HG03521 (cell line): Measurements from ENCODE around the gene CPEB4.

Experiments used
- ATAC-seq: cut with Tn5 transposase; IDR thresholded peaks from one replicate; pipeline ENCODE4 v1.9.1; 2021; ENCODE audit warnings: mild to moderate bottlenecking, moderate library complexity; ENCODE audit not compliant: unreplicated experiment

The CPEB4 gene

GRCh38 chr5:173858670-173859407 is 29.3 kb upstream of the CPEB4 start:
- no peak for ATAC-seq

DNA sequence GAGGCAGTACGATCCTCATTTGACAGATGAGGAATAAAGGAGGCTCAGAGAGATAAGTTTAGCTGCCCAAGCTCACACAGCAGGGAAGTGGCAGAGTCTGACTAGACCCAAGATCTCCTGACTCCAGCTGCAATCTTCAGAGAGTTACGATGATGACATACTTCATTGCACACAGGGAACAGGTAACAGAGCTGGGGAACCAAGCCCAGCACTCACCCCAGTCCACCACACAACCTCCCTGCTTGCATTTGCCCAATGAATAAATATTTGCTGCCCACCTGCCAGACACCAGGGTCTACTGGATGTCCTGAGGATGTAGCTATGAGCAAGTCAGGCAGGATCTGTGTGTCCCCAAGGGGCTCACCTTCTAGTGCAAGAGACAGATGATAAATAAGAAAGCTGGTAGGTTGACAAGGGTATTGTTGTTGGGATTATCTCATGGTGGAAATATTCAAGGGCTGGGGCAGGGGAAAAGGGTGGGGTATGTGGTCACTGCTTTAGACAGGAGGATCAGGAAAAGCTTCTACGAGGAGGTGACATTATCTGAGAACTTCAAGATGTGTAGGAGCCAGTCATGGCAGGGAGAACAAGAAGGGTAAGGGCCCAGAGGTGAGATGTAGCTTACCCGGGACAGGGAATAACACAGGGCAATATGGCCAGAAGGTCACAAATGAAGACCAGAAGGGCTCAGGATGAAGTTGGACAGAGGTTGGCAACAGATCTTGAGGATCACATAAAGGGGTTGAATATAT is 28.6 kb upstream of the CPEB4 start:
- ATAC-seq = no peak

DNA sequence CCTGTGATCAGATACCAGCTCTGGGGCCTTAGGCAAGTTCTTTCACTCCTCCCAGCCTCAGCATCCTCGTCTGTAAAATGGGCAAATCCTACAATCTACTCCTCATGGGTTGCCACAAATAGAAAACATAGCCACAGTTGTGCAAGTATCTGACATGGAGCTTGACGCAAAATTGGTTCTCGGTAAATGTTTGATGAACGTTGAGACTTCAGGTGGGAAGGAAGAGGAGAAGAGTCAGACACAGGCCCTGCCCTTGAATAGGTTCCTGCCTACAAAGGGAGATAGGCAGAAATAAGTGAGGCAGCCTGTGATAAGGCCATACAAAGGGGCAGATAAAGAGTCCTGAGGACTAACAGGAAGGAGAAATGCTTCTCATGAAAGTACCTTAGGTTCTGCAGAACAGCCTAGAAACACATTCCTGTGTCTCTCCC is 26.1 kb upstream of the CPEB4 start:
- no peak for ATAC-seq

DNA sequence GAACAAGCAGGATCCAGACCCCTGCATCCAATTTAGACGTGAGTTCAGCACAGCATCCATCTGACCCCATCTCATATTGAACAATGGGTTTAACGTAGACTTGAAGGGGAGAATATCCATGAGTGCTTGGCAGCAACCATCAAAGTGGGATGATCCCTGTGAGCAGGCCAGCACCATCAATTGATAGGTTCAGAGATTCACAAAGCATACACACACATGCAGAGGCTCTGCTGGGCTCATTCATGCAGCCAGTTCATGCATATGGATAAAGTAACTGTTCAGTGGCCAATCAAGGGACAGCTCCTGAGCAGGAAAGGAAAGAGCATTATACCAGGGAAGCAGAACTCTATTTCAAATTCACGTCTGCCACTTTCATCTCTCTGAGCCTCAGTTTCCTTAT is 24.8 kb upstream of the CPEB4 start:
- no peak for ATAC-seq

GRCh38 chr5:173864126-173865050 is 23.8 kb upstream of the CPEB4 start:
- no peak for ATAC-seq

DNA sequence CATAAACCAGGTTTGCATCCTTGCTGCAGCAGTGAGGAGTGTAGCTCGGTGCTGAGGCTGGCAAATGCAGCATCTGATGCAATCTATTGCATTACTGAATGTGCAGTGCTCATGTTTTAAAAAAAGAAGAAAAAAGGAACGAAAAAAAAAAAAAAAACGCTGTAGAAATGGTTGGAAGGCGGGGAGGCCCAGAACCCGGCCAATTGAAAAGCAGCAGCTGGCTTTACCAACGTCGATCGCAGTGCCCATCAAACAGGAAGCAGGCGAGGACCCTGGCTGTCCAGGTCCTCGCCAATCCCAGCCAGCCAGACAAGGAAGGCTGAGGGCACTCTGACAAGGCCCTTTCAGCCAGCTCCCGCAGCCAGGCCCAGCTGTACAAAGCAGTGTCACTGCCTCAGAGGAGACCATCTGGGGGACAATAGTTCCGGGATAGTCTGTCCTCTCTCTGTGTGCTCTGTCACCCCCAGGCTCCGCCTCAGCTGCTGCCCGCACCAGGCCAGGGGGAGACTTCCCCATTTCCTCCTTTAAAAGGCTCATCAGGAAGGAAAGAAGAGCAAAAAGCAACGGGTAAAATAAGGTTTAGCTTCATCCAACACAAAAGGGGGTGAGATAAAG is 21.8 kb upstream of the CPEB4 start:
- ATAC-seq = no peak

DNA sequence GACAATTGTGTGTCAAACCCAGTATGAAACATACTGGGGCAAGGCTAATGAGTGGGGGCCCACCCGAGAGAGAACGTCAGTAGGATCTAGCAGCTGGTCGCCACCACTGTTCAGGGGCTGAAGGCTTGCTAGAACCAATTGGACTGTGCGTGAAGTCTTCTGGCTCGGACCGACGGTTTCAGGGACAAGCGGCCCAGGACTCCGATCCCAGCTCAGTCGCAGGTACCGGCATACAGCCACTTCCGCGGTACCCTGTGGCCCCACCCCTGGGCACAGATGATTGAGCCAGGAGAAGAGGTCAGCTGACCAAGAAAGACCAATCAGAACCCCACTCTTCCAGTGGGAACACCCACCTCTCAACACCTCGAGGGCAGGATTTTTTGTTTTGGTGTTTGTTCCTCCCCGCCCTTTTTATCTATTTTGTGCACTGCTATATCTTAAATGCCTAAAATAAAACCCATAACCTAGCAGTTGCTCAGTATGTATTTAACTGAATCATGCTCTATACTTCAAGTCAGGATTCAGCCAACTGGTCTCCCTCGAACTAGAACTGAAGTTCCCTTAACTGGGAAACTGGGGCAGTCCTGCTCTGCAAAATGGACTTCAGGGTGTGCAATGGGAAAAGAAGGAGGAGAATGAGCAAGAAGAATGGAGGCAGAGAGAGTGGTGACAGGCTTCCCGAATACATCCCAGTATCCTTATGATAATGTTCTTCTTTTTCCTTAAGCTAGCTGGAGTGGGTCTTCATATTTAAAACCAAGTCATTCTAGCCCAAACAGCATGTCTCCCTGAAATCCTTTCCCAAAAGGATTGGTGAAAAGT is 21.1 kb upstream of the CPEB4 start:
- no peak for ATAC-seq

DNA sequence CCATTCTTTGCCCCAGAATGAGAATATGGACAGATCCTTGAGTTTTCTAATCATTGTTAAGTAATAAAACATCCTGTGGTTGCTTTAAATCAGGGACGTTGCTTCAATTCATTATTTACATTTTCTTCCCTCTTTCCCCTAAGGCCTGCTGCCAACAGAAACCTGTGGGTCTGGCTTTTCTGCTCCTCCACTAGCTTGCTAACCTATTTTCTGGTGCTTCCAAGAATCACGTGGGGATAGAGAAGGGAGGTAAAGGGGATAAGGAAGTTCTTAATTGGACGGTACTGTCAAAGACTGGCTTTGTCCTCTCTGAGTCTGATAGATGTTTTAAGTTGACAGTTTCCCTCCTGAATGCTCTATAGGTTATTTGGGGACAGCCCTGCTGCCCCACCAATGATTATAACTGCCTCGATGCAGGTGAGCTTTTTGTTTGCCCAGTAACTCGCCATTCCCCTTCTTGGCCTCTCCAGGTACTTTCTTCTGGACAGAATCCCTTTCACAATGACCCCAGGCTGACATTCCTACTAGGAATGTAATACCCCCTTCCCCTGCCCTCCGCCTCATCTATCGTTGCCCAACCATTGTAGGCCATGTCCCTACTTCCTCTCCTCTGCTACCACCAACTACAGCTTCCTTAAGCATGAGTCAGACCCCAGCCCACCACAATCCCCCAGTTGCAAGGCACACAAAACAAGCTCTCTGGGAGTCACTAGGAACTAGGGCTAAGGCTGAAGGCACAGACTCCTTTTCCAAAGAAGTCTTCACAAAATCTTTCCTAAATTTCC is 19.9 kb upstream of the CPEB4 start:
- no peak for ATAC-seq

DNA sequence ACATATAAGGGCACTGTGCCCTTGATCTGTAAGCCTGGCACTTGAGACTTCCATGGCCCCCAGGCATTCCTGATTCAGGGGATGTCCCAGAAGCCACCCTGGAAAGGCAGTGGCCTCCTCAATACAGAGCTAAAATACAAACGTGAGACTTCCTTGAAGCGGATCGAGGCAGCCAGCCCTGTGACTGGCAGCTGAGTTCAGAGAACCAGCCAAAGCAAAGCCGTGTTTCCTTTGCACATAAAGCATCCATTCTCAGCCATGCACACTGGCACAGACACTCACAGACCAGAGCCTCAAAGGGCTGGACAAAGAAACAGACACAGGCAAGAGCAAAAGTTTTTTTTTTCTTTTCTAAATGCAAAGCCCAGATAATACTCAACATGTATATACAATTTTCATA is 18.8 kb upstream of the CPEB4 start:
- no peak for ATAC-seq

DNA sequence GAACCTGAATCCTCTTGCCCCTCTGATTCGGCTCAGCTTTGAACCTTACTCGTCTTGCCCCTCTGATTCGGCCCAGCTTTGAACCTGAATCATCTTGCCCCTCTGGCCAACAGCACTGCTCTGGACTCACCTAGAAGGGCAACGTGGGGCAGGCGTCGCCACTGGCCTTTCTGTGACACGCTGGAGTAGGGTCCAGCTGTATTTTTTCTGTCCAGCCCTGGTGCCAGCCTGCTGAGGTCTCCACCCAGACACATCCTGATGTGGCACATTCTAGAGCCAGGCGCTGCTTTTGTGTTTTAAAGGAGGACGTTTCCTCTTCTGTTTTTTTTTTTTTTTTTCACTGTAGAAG is 15.2 kb upstream of the CPEB4 start:
- ATAC-seq = no peak

GRCh38 chr5:173873306-173873922 is 14.7 kb upstream of the CPEB4 start:
- no peak for ATAC-seq

- no peak for ATAC-seq
Observed at GRCh38 chr5:173875189-173875588, 13.0 kb upstream of the CPEB4 start.

GRCh38 chr5:173878224-173878967 is 9.8 kb upstream of the CPEB4 start:
- no peak for ATAC-seq

DNA sequence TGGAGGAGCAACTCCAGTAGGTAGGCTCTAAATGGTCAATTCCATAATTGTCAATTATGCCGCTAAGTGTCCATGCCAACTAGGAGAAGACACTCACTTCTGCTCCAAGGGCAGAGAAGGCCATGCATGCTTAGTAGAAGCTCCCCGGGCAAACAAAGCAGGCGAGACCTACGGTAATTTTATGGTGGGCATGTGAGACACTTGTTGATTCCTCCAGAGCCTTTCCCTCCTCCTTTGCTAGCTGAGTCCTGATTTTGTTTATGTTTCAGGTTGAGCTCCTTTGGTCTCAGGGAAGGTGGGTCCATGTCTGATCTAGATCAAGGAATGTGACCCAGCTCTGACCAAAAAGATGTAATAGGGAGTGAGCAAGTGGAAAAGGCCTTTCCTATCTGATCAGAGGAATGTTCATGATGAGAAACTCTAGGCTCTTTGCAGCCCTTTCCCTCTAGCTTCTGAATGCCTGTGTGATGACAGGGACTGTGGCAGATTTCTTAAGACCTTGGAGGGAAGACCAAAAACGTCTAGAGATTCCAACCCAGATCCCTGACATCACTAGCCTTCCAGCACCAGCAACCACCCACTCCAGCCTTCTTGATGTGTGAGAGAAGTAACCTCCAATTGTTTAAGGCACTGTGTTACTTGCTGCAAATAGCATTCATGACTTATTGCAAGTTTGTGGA is 7.7 kb upstream of the CPEB4 start:
- no peak for ATAC-seq

DNA sequence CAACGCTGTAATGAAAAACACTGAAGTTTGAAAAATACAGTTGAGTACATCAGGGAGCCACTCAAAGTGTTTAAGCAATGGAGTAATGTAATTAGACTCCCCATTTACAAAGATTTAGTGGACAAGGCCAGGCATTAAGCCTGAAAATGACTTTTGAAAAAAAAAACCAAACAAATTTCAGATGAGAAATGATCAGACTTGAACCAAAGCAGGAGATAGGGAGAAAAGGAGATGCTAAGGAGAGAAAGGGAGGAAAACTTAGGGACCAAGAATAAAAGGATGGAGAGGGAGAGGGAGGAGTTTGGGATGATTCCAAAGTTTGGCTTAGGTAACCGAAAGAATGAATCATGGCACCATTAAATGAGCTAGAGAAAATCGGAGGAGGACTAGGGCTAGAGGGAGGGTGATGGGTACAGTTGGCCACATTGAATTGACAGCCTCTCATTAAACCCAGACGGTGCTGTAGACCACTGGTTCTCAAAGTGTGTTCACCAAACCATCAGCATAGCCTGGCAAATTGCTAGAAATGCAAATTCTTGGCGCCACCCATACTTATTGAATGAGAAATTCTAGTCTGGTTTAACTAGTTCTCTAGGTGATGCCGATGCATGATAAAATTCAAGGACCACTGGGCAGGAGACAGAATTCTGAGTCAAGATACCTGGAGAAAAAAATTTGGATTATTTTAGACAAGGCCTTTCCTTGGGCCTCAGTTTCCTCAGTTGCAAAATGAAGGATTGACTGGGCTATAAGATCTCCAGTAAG is 6.2 kb upstream of the CPEB4 start:
- no peak for ATAC-seq

DNA sequence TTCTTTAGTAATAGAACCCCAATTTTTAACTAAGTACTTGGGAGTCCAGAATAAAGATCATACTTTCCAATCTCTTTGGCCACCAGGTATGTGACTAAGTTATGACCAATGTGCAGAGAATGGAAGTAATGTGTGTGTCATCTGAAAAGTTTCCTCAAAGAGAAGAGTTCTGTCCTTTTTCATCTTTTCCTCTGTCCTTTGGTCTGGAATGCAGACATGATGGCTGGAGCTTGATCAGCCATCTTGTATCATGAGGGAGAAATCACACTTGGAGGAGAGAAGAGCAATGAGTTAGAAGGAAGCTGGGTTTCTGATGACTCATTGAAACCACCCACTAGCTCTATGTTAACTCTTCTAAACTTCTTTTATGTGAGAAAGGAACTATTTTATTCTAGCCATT is 5.5 kb upstream of the CPEB4 start:
- ATAC-seq = no peak

DNA sequence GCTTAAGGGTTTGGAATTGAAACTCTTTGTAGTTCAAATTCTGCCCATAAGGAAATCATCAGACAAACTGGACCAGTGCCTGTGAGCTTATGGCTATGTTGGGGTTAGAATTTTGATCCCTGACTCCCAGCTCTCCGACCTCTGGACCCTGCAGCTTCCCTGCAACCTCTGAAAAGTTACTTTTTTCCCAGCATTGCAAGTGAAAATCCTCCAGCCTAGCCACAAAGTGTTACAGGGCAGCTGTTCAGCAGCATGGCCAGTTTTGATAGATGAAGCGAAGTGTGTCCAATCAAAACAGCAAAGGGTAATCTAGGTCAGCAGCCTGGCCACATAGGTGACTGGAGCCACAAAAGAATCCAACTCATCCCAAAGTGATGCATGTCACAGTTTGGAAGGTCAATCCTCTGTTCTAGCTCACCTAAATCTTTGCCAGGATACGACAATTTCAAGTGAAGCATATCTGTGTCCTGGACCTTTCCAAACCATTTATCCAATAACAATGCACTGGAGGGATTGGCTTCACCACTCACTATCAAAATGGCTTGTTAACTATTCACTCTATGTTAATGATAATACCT is 4.7 kb upstream of the CPEB4 start:
- ATAC-seq = no peak
